ENCODE measurements around the gene APH1B.

APH1B gene

GRCh38 chr15:63240109-63240508, 37.3 kb upstream of the APH1B start (continued):
- TF ChIP-seq PRDM6 (tag by site-specific recombination; IDR thresholded peaks at IDR 0.05) (peak; percentile 88), ZNF148 (tag by site-specific recombination; IDR thresholded peaks at IDR 0.05; ENCODE audit: borderline replicate concordance) (no peak), ZFP41 (tag by site-specific recombination; IDR thresholded peaks at IDR 0.05; ENCODE audit: borderline replicate concordance) (no peak), ZNF571 (tag by site-specific recombination; IDR thresholded peaks at IDR 0.05) (no peak), ZNF404 (tag by site-specific recombination; IDR thresholded peaks at IDR 0.05) (no peak), ZNF664 (tag by site-specific recombination; IDR thresholded peaks at IDR 0.05) (no peak), OSR2 (tag by site-specific recombination; IDR thresholded peaks at IDR 0.05) (peak; percentile 49; the same call in 1 of the 2 replicates), ZNF777 (tag by site-specific recombination; IDR thresholded peaks at IDR 0.05; ENCODE audit: borderline replicate concordance) (no peak), ZNF398 (tag by site-specific recombination; IDR thresholded peaks at IDR 0.05) (no peak), ZFP69B (tag by site-specific recombination; IDR thresholded peaks at IDR 0.05) (no peak), ZNF335 (tag by site-specific recombination; conservative IDR thresholded peaks at IDR 0.05) (no peak), ZNF792 (tag by site-specific recombination; IDR thresholded peaks at IDR 0.05) (no peak), SP7 (tag by site-specific recombination; IDR thresholded peaks at IDR 0.05) (peak; percentile 73), ZNF214 (tag by site-specific recombination; IDR thresholded peaks at IDR 0.05; ENCODE audit: borderline replicate concordance) (no peak), ZNF394 (tag by site-specific recombination; IDR thresholded peaks at IDR 0.05; ENCODE audit: borderline replicate concordance) (no peak), KLF7 (tag by site-specific recombination; IDR thresholded peaks at IDR 0.05; ENCODE audit: borderline replicate concordance) (no peak), WT1 (tag by site-specific recombination; IDR thresholded peaks at IDR 0.05) (no peak), ZNF623 (tag by site-specific recombination; IDR thresholded peaks at IDR 0.05) (no peak)

GRCh38 chr15:63241316-63241715, 36.1 kb upstream of the APH1B start:
- no peaks in the 10 kb centered on the region for H3K36me3 ChIP-seq (ENCODE audit: control insufficient read depth in 2 of 2, insufficient read depth in 1 of 2, low read length in 2 of 2)
- no peak overlapping the region for H3K4me3 ChIP-seq (ENCODE audit: low read depth, low read length)
- ChIA-PET POLR2A (no interaction called here), CTCF (no interaction called here)
- no peaks in the 10 kb centered on the region for H3K9me3 ChIP-seq (ENCODE audit: control insufficient read depth, insufficient read depth, low read depth, low read length)
- H3K4me1 ChIP-seq (ENCODE audit: control insufficient read depth, insufficient read depth, low read length) = no peaks in the 10 kb centered on the region
- H3K27ac ChIP-seq (ENCODE audit: extremely low read depth, low read depth, low read length) = no peak overlapping the region
- no peak for TF ChIP-seq KLF1 (tag by site-specific recombination; IDR thresholded peaks at IDR 0.05)
- TF ChIP-seq TRIM28 (IDR thresholded peaks at IDR 0.05; ENCODE audit: borderline replicate concordance, low read length) = no peak
- TF ChIP-seq ZNF18 (tag by site-specific recombination; IDR thresholded peaks at IDR 0.05) = peak; percentile 70
- TF ChIP-seq ZNF791 (tag by site-specific recombination; IDR thresholded peaks at IDR 0.05) = no peak
